SK-N-MC (cell line): ENCODE measurements around the gene TRMT2A.

Experiments used
- EZH2 ChIP-seq: fragments of 200-600 bp; sonication (generic); IDR thresholded peaks from one replicate; pipeline ENCODE4 v1.6.1; 2017; ENCODE audit warnings: antibody characterized with exemption
- POLR2AphosphoS5 ChIP-seq: IDR thresholded peaks from 2 replicates; pipeline ENCODE4 v1.6.1; 2012; ENCODE audit warnings: mild to moderate bottlenecking, low read depth, low read length, borderline replicate concordance

GRCh38 chr22:20113551-20114310, 3.3 kb downstream of the TRMT2A start:
- TF ChIP-seq EZH2 (no peak), POLR2AphosphoS5 (no peak)
